H1 (cell line): ENCODE results near the gene SPATA13. TPM values are rescaled to one million over a fixed set of nuclear protein-coding genes. Genes with fewer than 3 reads are reported as not detected.

Experiments
- CTCF ChIA-PET: fragments of 300-600 bp; sonication (Branson Sonifier 250); formaldehyde crosslinking; loops from one replicate; lab custom pipeline; 2021; ENCODE audit not compliant: partially characterized antibody; lab: Charles Lee
- POLR2A ChIA-PET: fragments of 300-600 bp; sonication (Branson Sonifier 250); formaldehyde crosslinking; loops from one replicate; lab custom pipeline; 2021; ENCODE audit warnings: inconsistent platforms; ENCODE audit not compliant: partially characterized antibody; lab: Charles Lee
- DNase-seq, 2 experiments: peaks; one replicate each; pipeline versions ENCODE4 v3.0.0 to v3.0.0-alpha.2; 2010 to 2022; ENCODE audit warnings: low spot score in 2 of 2, low read depth in 1 of 2, mixed read lengths in 1 of 2
- FAIRE-seq: peaks from 2 replicates; lab custom pipeline; 2011; peaks lifted over from hg19 to GRCh38; lab: Jason Lieb, UNC
- H2AFZ ChIP-seq: 2 replicates; pipeline ENCODE4 v1.8.1; 2012; ENCODE audit warnings: low read length, inconsistent platforms
- H2AK5ac ChIP-seq: 2 replicates; pipeline ENCODE4 v1.6.1; 2013; ENCODE audit warnings: low read depth, low read length
- H2BK120ac ChIP-seq: replicated peaks from 2 replicates; pipeline ENCODE3; 2013; ENCODE audit warnings: low read depth, low read length, inconsistent platforms
- H2BK12ac ChIP-seq: 2 replicates; pipeline ENCODE4 v1.6.1; 2013; ENCODE audit warnings: low read depth, low read length
- H2BK15ac ChIP-seq: 2 replicates; pipeline ENCODE4 v1.6.1; 2013; ENCODE audit warnings: low read length
- H2BK20ac ChIP-seq: 2 replicates; pipeline ENCODE4 v1.6.1; 2013; ENCODE audit warnings: low read length
- H2BK5ac ChIP-seq: 2 replicates; pipeline ENCODE4 v1.6.1; 2013; ENCODE audit warnings: low read depth, low read length
- H3K14ac ChIP-seq: 2 replicates; pipeline ENCODE4 v1.6.1; 2013; ENCODE audit warnings: inconsistent platforms; ENCODE audit not compliant: insufficient read length
- H3K18ac ChIP-seq: 2 replicates; pipeline ENCODE4 v1.6.1; 2013; ENCODE audit warnings: low read length; ENCODE audit errors: extremely low read depth
- H3K23ac ChIP-seq: 2 replicates; pipeline ENCODE4 v1.6.1; 2013; ENCODE audit warnings: inconsistent platforms; ENCODE audit not compliant: insufficient read length
- H3K23me2 ChIP-seq: 2 replicates; pipeline ENCODE4 v1.6.1; 2013; ENCODE audit warnings: low read depth, low read length
- H3K27ac ChIP-seq: 2 replicates; pipeline ENCODE4 v1.6.1; 2011; ENCODE audit warnings: low read depth, low read length, inconsistent platforms
- H3K27me3 ChIP-seq, 4 experiments: replicated peaks in 1 of 4; 1 replicate in 1 of 4; 2 replicates in 3 of 4; pipeline versions ENCODE4 v1.6.1 to v1.8.1; 2011 to 2013; ENCODE audit warnings: low read length in 3 of 4, mild to moderate bottlenecking in 3 of 4, inconsistent platforms in 2 of 4, mixed read lengths in 2 of 4, moderate library complexity in 1 of 4; ENCODE audit not compliant: control insufficient read depth in 3 of 4, insufficient read depth in 3 of 4; ENCODE audit errors: extremely low read depth in 1 of 4
- H3K36me3 ChIP-seq, 4 experiments: 2 replicates each; pipeline versions ENCODE4 v1.6.1 to v1.8.1; 2011 to 2013; ENCODE audit warnings: mild to moderate bottlenecking in 4 of 4, low read length in 3 of 4, moderate library complexity in 2 of 4, control low read depth in 1 of 4, inconsistent platforms in 1 of 4; ENCODE audit not compliant: insufficient read depth in 4 of 4, control insufficient read depth in 2 of 4
- H3K4ac ChIP-seq: replicated peaks from 2 replicates; pipeline ENCODE3; 2013; ENCODE audit warnings: low read length, low read depth, mixed read lengths, inconsistent platforms; ENCODE audit not compliant: insufficient read length
- H3K4me1 ChIP-seq, 4 experiments: replicated peaks in 1 of 4; 1 replicate in 1 of 4; 2 replicates in 3 of 4; pipeline versions ENCODE4 v1.6.1 to v1.8.1; 2011 to 2013; ENCODE audit warnings: low read length in 3 of 4, inconsistent platforms in 2 of 4, mixed read lengths in 1 of 4; ENCODE audit not compliant: insufficient read depth in 4 of 4, control insufficient read depth in 3 of 4
- H3K4me2 ChIP-seq, 2 experiments: 2 replicates each; pipeline versions ENCODE4 v1.6.1 to v1.8.1; 2011 to 2013; ENCODE audit warnings: low read depth in 2 of 2, low read length in 2 of 2, control low read depth in 1 of 2, inconsistent platforms in 1 of 2, mild to moderate bottlenecking in 1 of 2; ENCODE audit not compliant: insufficient read depth in 1 of 2
- H3K4me3 ChIP-seq, 4 experiments: fragments of 200-600, 300-600 bp in 1 of 4; sonication (generic), shearing (Covaris generic), sonication (Bioruptor Twin) in 1 of 4; 2 replicates each; pipeline versions ENCODE4 v1.5.1 to v1.8.1; 2011 to 2016; ENCODE audit warnings: low read length in 4 of 4, low read depth in 3 of 4, control low read depth in 2 of 4, inconsistent platforms in 2 of 4, mild to moderate bottlenecking in 2 of 4, mixed read lengths in 1 of 4, moderate library complexity in 1 of 4; ENCODE audit not compliant: insufficient read depth in 2 of 4; ENCODE audit errors: extremely low read depth in 1 of 4
- H3K56ac ChIP-seq: replicated peaks from 2 replicates; pipeline ENCODE3; 2013; ENCODE audit warnings: low read depth, mild to moderate bottlenecking, mixed read lengths, low read length, inconsistent platforms; ENCODE audit not compliant: insufficient read length
- H3K79me1 ChIP-seq: 2 replicates; pipeline ENCODE4 v1.6.1; 2013; ENCODE audit warnings: low read depth, low read length, control low read depth
- H3K79me2 ChIP-seq, 2 experiments: 2 replicates each; pipeline versions ENCODE4 v1.6.1 to v1.8.1; 2012 to 2013; ENCODE audit warnings: low read length in 2 of 2, mild to moderate bottlenecking in 2 of 2, inconsistent platforms in 1 of 2; ENCODE audit not compliant: insufficient read depth in 2 of 2, control insufficient read depth in 1 of 2
- H3K9ac ChIP-seq, 4 experiments: replicated peaks in 1 of 4; 1 replicate in 1 of 4; 2 replicates in 3 of 4; pipeline versions ENCODE4 v1.6.1 to v1.8.1; 2011 to 2013; ENCODE audit warnings: low read depth in 3 of 4, low read length in 3 of 4, control low read depth in 2 of 4, mild to moderate bottlenecking in 2 of 4, moderate library complexity in 2 of 4, inconsistent platforms in 1 of 4; ENCODE audit errors: extremely low read depth in 1 of 4
- H3K9me3 ChIP-seq, 2 experiments: 2 replicates each; pipeline versions ENCODE4 v1.6.1 to v1.8.1; 2012 to 2013; ENCODE audit warnings: mild to moderate bottlenecking in 2 of 2, moderate library complexity in 2 of 2, control low read depth in 1 of 2, inconsistent platforms in 1 of 2, low read depth in 1 of 2, low read length in 1 of 2, mixed read lengths in 1 of 2; ENCODE audit not compliant: insufficient read depth in 2 of 2
- H4K20me1 ChIP-seq, 2 experiments: replicated peaks in 1 of 2; 2 replicates each; pipeline versions ENCODE3 to v1.8.1; 2011 to 2013; ENCODE audit warnings: inconsistent platforms in 2 of 2, low read length in 2 of 2, mild to moderate bottlenecking in 1 of 2; ENCODE audit not compliant: insufficient read depth in 2 of 2, control insufficient read depth in 1 of 2
- H4K5ac ChIP-seq: 2 replicates; pipeline ENCODE4 v1.6.1; 2013; ENCODE audit warnings: low read length, low read depth, mixed read lengths, inconsistent platforms; ENCODE audit not compliant: insufficient read length
- H4K8ac ChIP-seq: 2 replicates; pipeline ENCODE4 v1.8.0; 2013; ENCODE audit warnings: mild to moderate bottlenecking, moderate library complexity, low read length, inconsistent platforms; ENCODE audit not compliant: insufficient read depth; ENCODE audit errors: extremely low read depth
- H4K91ac ChIP-seq: replicated peaks from 2 replicates; pipeline ENCODE3; 2013; ENCODE audit warnings: low read length, mixed read lengths, inconsistent platforms; ENCODE audit not compliant: insufficient read length
- FOSL1 ChIP-seq: IDR thresholded peaks from 2 replicates; pipeline ENCODE4 v1.6.1; 2011; ENCODE audit warnings: mild to moderate bottlenecking, low read depth, low read length, moderate library complexity; ENCODE audit not compliant: insufficient read depth
- WGBS, 2 experiments: shearing (Covaris generic) in 1 of 2; methylation state at CpG; one replicate each; pipeline versions ENCODE4 v1.1.6 to v1.1.7; 2013 to 2015; ENCODE audit warnings: low lambda C conversion rate in 2 of 2, mixed read lengths in 2 of 2, inconsistent platforms in 1 of 2, low coverage in 1 of 2, missing lambda C conversion rate in 1 of 2; ENCODE audit not compliant: insufficient replicate concordance in 2 of 2, insufficient coverage in 1 of 2, insufficient read length in 1 of 2; ENCODE audit errors: extremely low coverage in 1 of 2, missing lambda C conversion rate in 1 of 2; 5-methylcytosine and 5-hydroxymethylcytosine counted together
- polyA plus RNA-seq, 7 experiments: library from polyadenylated mRNA; depleted of rRNA in 3 of 7; stranded (reverse) in 5 of 7; unstranded in 2 of 7; fragments of >200 nt in 5 of 7; fragments of 200-250 nt in 2 of 7; gene quantifications; 1 replicate in 5 of 7; 2 replicates in 1 of 7; 4 replicates in 1 of 7; pipeline versions ENCODE4 v1.2.1 to v1.2.3, GENCODE V29; 2011 to 2013; ENCODE audit warnings: missing spikeins in 2 of 7, mixed read lengths in 2 of 7
- total RNA-seq: library from RNA; stranded (reverse); fragmentation: NEBNext Ultra II Directional; extraction: Animal tissue kit (Norgen Biotek cat#: 25700); gene quantifications from 2 replicates; pipeline ENCODE4 v1.2.1, GENCODE V29; 2021

SPATA13 gene
- total and polyA plus RNA-seq, 2 of the 8 experiments (the other 6 are each of a cell fraction or from before 2014, with no cell fraction given), result 12.6 to 30.9 TPM

DNA sequence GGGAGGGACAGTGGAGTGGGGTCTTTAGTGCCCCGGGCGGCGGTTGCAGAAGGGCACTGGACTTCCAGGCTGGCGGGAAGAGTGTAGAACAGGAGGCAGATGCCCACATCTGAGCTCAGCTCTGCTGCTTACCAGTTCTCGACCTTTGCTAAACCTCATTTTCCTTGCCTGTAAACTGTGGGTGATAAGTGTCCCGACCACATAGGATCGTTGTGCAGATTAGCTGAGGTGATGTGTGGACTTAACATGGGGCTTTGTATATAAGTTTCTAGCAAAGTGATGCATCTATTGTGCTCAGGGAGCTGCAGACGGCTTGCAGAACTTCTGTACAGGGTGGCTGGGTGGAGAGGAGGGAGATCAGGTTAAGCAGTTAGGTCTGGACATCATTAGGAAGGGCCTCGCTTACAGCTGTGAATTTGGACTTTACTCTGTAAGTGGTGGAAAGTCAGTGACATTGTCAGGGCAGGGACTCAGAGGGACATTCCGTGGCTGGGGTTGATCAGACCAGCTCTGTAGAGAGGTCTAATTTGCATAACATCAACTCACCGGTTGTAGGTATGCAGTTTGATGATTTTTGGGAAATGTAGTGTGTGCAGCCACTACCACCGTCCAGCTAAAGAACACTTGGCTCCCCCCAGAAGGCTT lies 70.0 kb downstream of the SPATA13 start:
- no peak overlapping the region for H3K9ac ChIP-seq
- DNase-seq (no peak), FAIRE-seq (no peak)
- no peaks in the 10 kb centered on the region for H3K23me2 ChIP-seq
- H3K4me3 ChIP-seq, result no peak overlapping the region
- ChIA-PET CTCF (interaction anchor here (0.7 to 7.1 kb wide), 12 partner anchors 11 to 341 kb away, joined by 3 to 58 read pairs (median 4); partner anchors contain the start of gene MIPEP), POLR2A (no interaction called here)
- H2BK12ac ChIP-seq, result no peak overlapping the region
- H4K20me1 ChIP-seq, result peaks cover 0 to 7% of the 10 kb centered on the region in 2 experiments
- H3K27ac ChIP-seq, result no peak overlapping the region
- no peak overlapping the region for H2BK20ac ChIP-seq
- peak overlapping the region; percentile 32; the same call in 1 of the 2 replicates for H2AK5ac ChIP-seq
- H2AFZ ChIP-seq, result no peak overlapping the region
- peak overlapping the region; percentile 28; the same call in 1 of the 2 replicates for H2BK5ac ChIP-seq
- H4K5ac ChIP-seq, result no peak overlapping the region
- H4K8ac ChIP-seq, result no peak overlapping the region
- H4K91ac ChIP-seq, result no peak overlapping the region
- H3K36me3 ChIP-seq, result no peaks in the 10 kb centered on the region
- no peak overlapping the region for H3K4me2 ChIP-seq
- 87% methylated on average over 12 of the region's 12 CpGs; no CpG with 5 or more reads in 1 of the 2 experiments for WGBS, 2 experiments
- H3K4me1 ChIP-seq, result peaks cover 0 to 10% (median 0%) of the 10 kb centered on the region in 4 experiments; a peak in 3 of 7 replicates
- H3K27me3 ChIP-seq, result no peaks in the 10 kb centered on the region; a peak in 1 of 7 replicates
- H3K23ac ChIP-seq, result no peak overlapping the region
- no peak overlapping the region for H2BK120ac ChIP-seq
- no peak overlapping the region for H3K56ac ChIP-seq
- no peaks in the 10 kb centered on the region for H3K9me3 ChIP-seq
- no peak overlapping the region for H3K18ac ChIP-seq
- H3K4ac ChIP-seq, result no peak overlapping the region
- no peak overlapping the region for H3K14ac ChIP-seq
- H3K79me1 ChIP-seq, result peaks cover 6% of the 10 kb centered on the region; the same call in 1 of the 2 replicates
- H2BK15ac ChIP-seq, result no peak overlapping the region
- peaks cover 0 to 53% of the 10 kb centered on the region in 2 experiments; a peak in 2 of 4 replicates for H3K79me2 ChIP-seq
- TF ChIP-seq FOSL1, result no peak
